Progenitor cell of endocrine pancreas (in vitro differentiated cells): ENCODE results near the gene ENKD1. TPM values are rescaled to one million over a fixed set of nuclear protein-coding genes. Genes with fewer than 3 reads are reported as not detected.
A peak's percentile ranks its signal among the peaks of the same experiment; 100 is the strongest.

Source experiments
- DNase-seq: peaks from one replicate; pipeline ENCODE4 v3.0.0; 2021; ENCODE audit warnings: low spot score; ENCODE audit not compliant: unreplicated experiment
- H3K27ac Mint-ChIP-seq: 2 replicates; pipeline ENCODE4 v1.8.0; 2021; ENCODE audit warnings: mild to moderate bottlenecking, moderate library complexity, mixed read lengths
- H3K27me3 Mint-ChIP-seq: 2 replicates; pipeline ENCODE4 v1.8.0; 2021; ENCODE audit warnings: mixed read lengths
- H3K36me3 Mint-ChIP-seq: 2 replicates; pipeline ENCODE4 v1.8.0; 2022; ENCODE audit warnings: mixed read lengths; ENCODE audit not compliant: insufficient read depth
- H3K4me1 Mint-ChIP-seq: 2 replicates; pipeline ENCODE4 v1.8.0; 2021; ENCODE audit warnings: low read depth, mixed read lengths
- H3K4me3 Mint-ChIP-seq: 2 replicates; pipeline ENCODE4 v1.8.0; 2021; ENCODE audit warnings: low read depth, mild to moderate bottlenecking, moderate library complexity, mixed read lengths
- H3K9me3 Mint-ChIP-seq: 2 replicates; pipeline ENCODE4 v1.8.0; 2021; ENCODE audit warnings: low read depth, mixed read lengths
- total RNA-seq: library from RNA; stranded (reverse); gene quantifications from 2 replicates; pipeline ENCODE4 v1.2.1, GENCODE V29; 2021
- TF ChIP-seq, protein P1 (sequence below): fragments of 200-600 bp; sonication (generic); IDR thresholded peaks from one replicate; pipeline ENCODE4 v1.5.0; 2021; ENCODE audit warnings: antibody characterized with exemption, mild to moderate bottlenecking; ENCODE audit not compliant: unreplicated experiment

Gene ENKD1
- total RNA-seq, 1 donor from 2014 or later: 25.1 TPM

- Mint-ChIP-seq H3K27ac (no peak overlapping the region), H3K4me3 (no peak overlapping the region), H3K9me3 (no peaks in the 10 kb centered on the region), H3K27me3 (no peaks in the 10 kb centered on the region), H3K36me3 (no peaks in the 10 kb centered on the region), H3K4me1 (no peaks in the 10 kb centered on the region)
- no peak for DNase-seq
- TF ChIP-seq, protein P1, sequence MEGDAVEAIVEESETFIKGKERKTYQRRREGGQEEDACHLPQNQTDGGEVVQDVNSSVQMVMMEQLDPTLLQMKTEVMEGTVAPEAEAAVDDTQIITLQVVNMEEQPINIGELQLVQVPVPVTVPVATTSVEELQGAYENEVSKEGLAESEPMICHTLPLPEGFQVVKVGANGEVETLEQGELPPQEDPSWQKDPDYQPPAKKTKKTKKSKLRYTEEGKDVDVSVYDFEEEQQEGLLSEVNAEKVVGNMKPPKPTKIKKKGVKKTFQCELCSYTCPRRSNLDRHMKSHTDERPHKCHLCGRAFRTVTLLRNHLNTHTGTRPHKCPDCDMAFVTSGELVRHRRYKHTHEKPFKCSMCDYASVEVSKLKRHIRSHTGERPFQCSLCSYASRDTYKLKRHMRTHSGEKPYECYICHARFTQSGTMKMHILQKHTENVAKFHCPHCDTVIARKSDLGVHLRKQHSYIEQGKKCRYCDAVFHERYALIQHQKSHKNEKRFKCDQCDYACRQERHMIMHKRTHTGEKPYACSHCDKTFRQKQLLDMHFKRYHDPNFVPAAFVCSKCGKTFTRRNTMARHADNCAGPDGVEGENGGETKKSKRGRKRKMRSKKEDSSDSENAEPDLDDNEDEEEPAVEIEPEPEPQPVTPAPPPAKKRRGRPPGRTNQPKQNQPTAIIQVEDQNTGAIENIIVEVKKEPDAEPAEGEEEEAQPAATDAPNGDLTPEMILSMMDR: no peak
These were observed 9.0 kb upstream of the ENKD1 start for GRCh38 chr16:67675579-67675935.

DNA sequence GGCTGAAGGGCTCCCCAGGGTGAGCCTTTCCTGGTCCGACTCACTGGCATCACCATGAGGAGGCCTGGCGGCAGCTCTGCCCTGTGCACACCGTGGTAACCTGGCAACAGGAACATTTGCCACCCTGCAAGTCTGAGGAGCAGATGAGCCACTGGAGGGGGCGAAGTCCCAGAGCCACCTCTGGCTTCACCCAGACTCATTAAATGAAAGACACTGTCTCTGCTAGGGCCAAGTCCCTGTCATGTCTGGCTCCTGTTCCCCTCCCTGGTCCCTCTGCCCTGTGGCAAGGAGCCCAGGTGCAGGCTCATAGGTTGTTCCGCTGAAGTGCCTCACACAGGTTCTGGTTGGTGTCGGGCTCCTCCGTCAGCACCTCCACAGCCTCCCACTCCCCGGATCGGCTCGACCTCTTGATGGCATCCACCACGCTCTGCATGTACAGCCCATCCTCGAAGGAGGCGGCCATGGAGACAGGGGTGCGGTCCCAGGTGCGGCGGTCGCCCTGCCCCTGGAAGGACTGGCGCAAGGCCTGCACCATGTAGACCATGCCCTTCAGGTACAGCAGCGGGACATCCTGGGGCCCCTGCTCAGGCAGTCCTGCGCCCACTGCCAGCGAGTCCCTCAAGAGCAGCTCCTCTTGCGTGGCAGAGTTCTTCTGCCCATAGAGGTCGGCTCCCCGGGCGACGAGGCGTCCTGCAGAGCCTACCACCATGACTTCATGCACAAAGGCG is 8.5 kb upstream of the ENKD1 start:
- Mint-ChIP-seq H3K4me1 (no peaks in the 10 kb centered on the region), H3K36me3 (no peaks in the 10 kb centered on the region), H3K27me3 (no peaks in the 10 kb centered on the region), H3K27ac (no peak overlapping the region), H3K4me3 (no peak overlapping the region), H3K9me3 (no peaks in the 10 kb centered on the region)
- no peak for DNase-seq
- TF ChIP-seq, protein P1: no peak

GRCh38 chr16:67673712-67674580 is 7.4 kb upstream of the ENKD1 start:
- H3K27ac Mint-ChIP-seq: no peak overlapping the region
- H3K36me3 Mint-ChIP-seq: no peaks in the 10 kb centered on the region
- TF ChIP-seq, protein P1: no peak
- no peaks in the 10 kb centered on the region for H3K9me3 Mint-ChIP-seq
- H3K4me1 Mint-ChIP-seq: no peaks in the 10 kb centered on the region
- no peaks in the 10 kb centered on the region for H3K27me3 Mint-ChIP-seq
- no peak for DNase-seq
- no peak overlapping the region for H3K4me3 Mint-ChIP-seq

- no peak overlapping the region for H3K27ac Mint-ChIP-seq
- peaks cover under 1% of the 10 kb centered on the region for H3K4me1 Mint-ChIP-seq
- no peak for DNase-seq
- H3K4me3 Mint-ChIP-seq: no peak overlapping the region
- H3K36me3 Mint-ChIP-seq: no peaks in the 10 kb centered on the region
- no peaks in the 10 kb centered on the region for H3K27me3 Mint-ChIP-seq
- TF ChIP-seq, protein P1: peak; percentile 54
- no peaks in the 10 kb centered on the region for H3K9me3 Mint-ChIP-seq
These were observed 6.5 kb upstream of the ENKD1 start for GRCh38 chr16:67672739-67673662.

GRCh38 chr16:67672306-67672705 is 5.8 kb upstream of the ENKD1 start:
- H3K4me1 Mint-ChIP-seq: peaks cover 2% of the 10 kb centered on the region
- H3K36me3 Mint-ChIP-seq: no peaks in the 10 kb centered on the region
- TF ChIP-seq, protein P1: no peak
- no peaks in the 10 kb centered on the region for H3K27me3 Mint-ChIP-seq
- no peak overlapping the region for H3K27ac Mint-ChIP-seq
- no peaks in the 10 kb centered on the region for H3K9me3 Mint-ChIP-seq
- no peak overlapping the region for H3K4me3 Mint-ChIP-seq
- no peak for DNase-seq
